Measurements from ENCODE around the gene RCVRN. TPM values are rescaled to one million over a fixed set of nuclear protein-coding genes. Genes with fewer than 3 reads are reported as not detected.

RCVRN gene
- total and polyA plus RNA-seq, 2 of the 13 experiments (the other 11 are each of a cell fraction or from before 2014, with no cell fraction given): not detected

GRCh38 chr17:9940841-9941240 lies 35.8 kb upstream of the RCVRN start (continued):
- no peak for TF ChIP-seq WIZ (CRISPR knock-in tag; IDR thresholded peaks at IDR 0.05)
- no peak for TF ChIP-seq ZBTB21 (CRISPR knock-in tag; IDR thresholded peaks at IDR 0.05)

GRCh38 chr17:9938764-9939163 lies 33.7 kb upstream of the RCVRN start:
- Histone ChIP-seq H3K79me2 (ENCODE audit: insufficient read depth, low read length) (no peaks in the 10 kb centered on the region), H3K4me2 (ENCODE audit: low read depth, low read length) (no peak overlapping the region), H3K4me1 (ENCODE audit: insufficient read depth, low read length) (no peaks in the 10 kb centered on the region), H4K20me1 (ENCODE audit: insufficient read depth, low read length) (0 out of 2 replicates have a peak, but pooled peaks cover 3% of the 10 kb centered on the region), H3K27ac (ENCODE audit: extremely low read length, insufficient read depth, low read length) (no peak overlapping the region), H3K36me3 (replicated peaks in 1 of 2; ENCODE audit: control insufficient read depth in 1 of 2, insufficient read depth in 2 of 2, low read length in 2 of 2) (no peaks in the 10 kb centered on the region), H2AFZ (ENCODE audit: low read length) (no peak overlapping the region), H3K27me3 (ENCODE audit: control insufficient read depth in 1 of 2, insufficient read depth in 2 of 2, low read length in 2 of 2) (peaks cover 1 to 4% of the 10 kb centered on the region in 2 experiments; a peak in 3 of 5 replicates), H3K4me3 (replicated peaks in 1 of 3; ENCODE audit: insufficient read depth in 1 of 3, low read depth in 2 of 3, low read length in 3 of 3) (no peak overlapping the region), H3K9ac (ENCODE audit: insufficient read depth, low read depth, low read length) (no peak overlapping the region), H3K9me3 (ENCODE audit: low read length) (no peaks in the 10 kb centered on the region)
- DNase-seq (ENCODE audit: low spot score) (no peak), ATAC-seq (no peak), FAIRE-seq (no peak)
- in situ Hi-C loops (cut with HindIII; ENCODE audit: extremely low pct_ligation_motif_present, low pct_unique_long_range_greater_than_20kb) (no loop called here), intact Hi-C loops (cut with micrococcal nuclease; ENCODE audit: unreplicated experiment) (no loop called here)
- BruUV-seq (replicated peaks): no TSS peak
- CTCF ChIA-PET (ENCODE audit: low intra/inter-chr PET ratio, low total read pairs): no interaction called here
- WGBS (ENCODE audit: low lambda C conversion rate): 0% methylated on average over 1 of the region's 1 CpG
- POLR2A ChIA-PET: no interaction called here
- TF ChIP-seq ATF7 (IDR thresholded peaks at IDR 0.05) (no peak), ATF7 (CRISPR knock-in tag; IDR thresholded peaks at IDR 0.05) (no peak), SMARCC2 (IDR thresholded peaks at IDR 0.05) (no peak), ZNF7 (CRISPR knock-in tag; IDR thresholded peaks at IDR 0.05) (no peak), ZNF326 (CRISPR knock-in tag; IDR thresholded peaks at IDR 0.05; ENCODE audit: borderline replicate concordance) (no peak), HMGA1 (CRISPR knock-in tag; conservative IDR thresholded peaks at IDR 0.05) (no peak), ZNF777 (CRISPR knock-in tag; IDR thresholded peaks at IDR 0.05) (no peak), ELF4 (CRISPR knock-in tag; IDR thresholded peaks at IDR 0.05; ENCODE audit: borderline replicate concordance) (no peak), SRF (IDR thresholded peaks at IDR 0.05; ENCODE audit: low read depth, low read length) (no peak), ZSCAN5A (CRISPR knock-in tag; IDR thresholded peaks at IDR 0.05; ENCODE audit: borderline replicate concordance) (no peak), HNRNPK (IDR thresholded peaks at IDR 0.05; ENCODE audit: low read depth, low read length, poor library complexity, severe bottlenecking) (no peak), TFDP1 (CRISPR knock-in tag; IDR thresholded peaks at IDR 0.05; ENCODE audit: borderline replicate concordance) (no peak), RFXANK (CRISPR knock-in tag; IDR thresholded peaks at IDR 0.05) (no peak), TRIM22 (IDR thresholded peaks at IDR 0.05) (no peak)

All from HepG2 (cell line).